A673 (cell line): ENCODE results near the gene IRF6. TPM values are rescaled to one million over a fixed set of nuclear protein-coding genes. Genes with fewer than 3 reads are reported as not detected.

Experiments
- BruUV-seq: library from RNA; stranded (reverse); fragments of 400-500 nt; replicated peaks from 2 replicates; lab custom pipeline; 2021; lab: Mats Ljungman, UMichigan
- CTCF ChIA-PET: fragments of 300-600 bp; sonication (Branson Sonifier 250); formaldehyde crosslinking; loops from one replicate; lab custom pipeline; 2022; ENCODE audit warnings: antibody characterized with exemption; lab: Charles Lee
- POLR2A ChIA-PET: fragments of 300-600 bp; sonication (Branson Sonifier 250); formaldehyde crosslinking; loops from one replicate; lab custom pipeline; 2022; ENCODE audit warnings: antibody characterized with exemption; ENCODE audit not compliant: low non-redundant PET; lab: Charles Lee
- DNase-seq: peaks from one replicate; pipeline ENCODE4 v3.0.0-alpha.2; 2015; ENCODE audit warnings: low spot score
- H3K27ac ChIP-seq: fragments of 200-600 bp; sonication (generic); 2 replicates; pipeline ENCODE4 v1.5.1; 2016; ENCODE audit warnings: mixed run types, low read depth, mild to moderate bottlenecking, mixed read lengths, antibody characterized with exemption, low read length; ENCODE audit not compliant: poor library complexity, severe bottlenecking
- H3K27me3 ChIP-seq: fragments of 200-600 bp; sonication (generic); replicated peaks from 2 replicates; pipeline ENCODE4 v1.6.1; 2017; ENCODE audit warnings: mixed run types, low read depth, mild to moderate bottlenecking, mixed read lengths, antibody characterized with exemption, low read length; ENCODE audit not compliant: insufficient read depth, poor library complexity
- H3K36me3 ChIP-seq: fragments of 200-600 bp; sonication (generic); 2 replicates; pipeline ENCODE4 v1.6.1; 2016; ENCODE audit warnings: mixed run types, mild to moderate bottlenecking, mixed read lengths, antibody characterized with exemption, low read length; ENCODE audit not compliant: insufficient read depth, poor library complexity, severe bottlenecking
- H3K4me1 ChIP-seq: fragments of 200-600 bp; sonication (generic); 2 replicates; pipeline ENCODE4 v1.6.1; 2017; ENCODE audit warnings: mixed run types, mild to moderate bottlenecking, mixed read lengths, antibody characterized with exemption, low read length; ENCODE audit not compliant: insufficient read depth, poor library complexity, severe bottlenecking
- H3K4me3 ChIP-seq: fragments of 200-600 bp; sonication (generic); 2 replicates; pipeline ENCODE4 v1.5.1; 2016; ENCODE audit warnings: low read depth, mixed run types, mild to moderate bottlenecking, mixed read lengths, low read length; ENCODE audit not compliant: poor library complexity, severe bottlenecking
- H3K9me3 ChIP-seq: fragments of 200-600 bp; sonication (generic); 2 replicates; pipeline ENCODE4 v1.6.1; 2016; ENCODE audit warnings: mixed run types, low read depth, mild to moderate bottlenecking, mixed read lengths, antibody characterized with exemption, low read length; ENCODE audit not compliant: poor library complexity, severe bottlenecking
- EZH2 ChIP-seq: fragments of 200-600 bp; sonication (generic); IDR thresholded peaks from 2 replicates; pipeline ENCODE4 v1.6.1; 2017; ENCODE audit warnings: borderline replicate concordance, low read depth, mild to moderate bottlenecking, mixed read lengths, antibody characterized with exemption, low read length; ENCODE audit not compliant: poor library complexity, severe bottlenecking
- intact Hi-C: fragments of 100-400 bp; cut with micrococcal nuclease; formaldehyde crosslinking; loops from one replicate; pipeline ENCODE4 v1.10.0; 2022; ENCODE audit not compliant: unreplicated experiment
- total RNA-seq: library from RNA; stranded (reverse); gene quantifications from 2 replicates; pipeline ENCODE4 v1.2.3, GENCODE V29; 2021
- TF ChIP-seq, protein P1 (sequence below): fragments of 300-800, 200-600 bp; sonication (generic); conservative IDR thresholded peaks from 2 replicates; pipeline ENCODE4 v1.5.1; 2017; ENCODE audit warnings: low read depth, mild to moderate bottlenecking, antibody characterized with exemption, low read length, moderate library complexity, mixed read lengths

Gene IRF6
- total RNA-seq, 1 experiment from 2014 or later: 0.17 TPM

DNA sequence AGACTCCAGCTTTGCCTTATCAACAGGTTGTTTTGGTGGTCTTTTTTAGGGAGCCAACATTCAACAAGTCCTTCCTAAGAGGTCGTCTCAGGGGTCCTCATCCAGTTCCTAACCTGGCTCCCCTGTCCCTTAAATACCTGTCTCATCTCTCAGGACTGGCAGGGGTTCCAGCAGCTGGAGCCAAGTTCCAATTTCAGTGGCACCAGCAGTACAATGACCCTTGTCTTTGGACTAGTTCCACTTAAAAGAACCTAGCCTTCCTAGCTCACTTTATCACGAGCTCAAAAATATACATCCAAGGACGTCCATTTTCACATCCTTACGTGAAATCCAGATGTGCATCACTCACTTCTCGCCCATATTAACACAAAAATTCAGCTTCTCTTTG, 68.8 kb downstream of the IRF6 start:
- Histone ChIP-seq H3K36me3 (no peaks in the 10 kb centered on the region), H3K4me1 (no peaks in the 10 kb centered on the region), H3K4me3 (no peak overlapping the region), H3K27me3 (no peaks in the 10 kb centered on the region), H3K9me3 (no peaks in the 10 kb centered on the region), H3K27ac (no peak overlapping the region)
- CTCF ChIA-PET: no interaction called here
- POLR2A ChIA-PET: interaction anchor here (0.6 kb wide), 1 partner anchor 18 kb away, joined by 8 read pairs; no protein-coding TSS in a partner anchor
- DNase-seq: no peak
- intact Hi-C loops: no loop called here
- BruUV-seq: no TSS peak
- TF ChIP-seq, protein P1, sequence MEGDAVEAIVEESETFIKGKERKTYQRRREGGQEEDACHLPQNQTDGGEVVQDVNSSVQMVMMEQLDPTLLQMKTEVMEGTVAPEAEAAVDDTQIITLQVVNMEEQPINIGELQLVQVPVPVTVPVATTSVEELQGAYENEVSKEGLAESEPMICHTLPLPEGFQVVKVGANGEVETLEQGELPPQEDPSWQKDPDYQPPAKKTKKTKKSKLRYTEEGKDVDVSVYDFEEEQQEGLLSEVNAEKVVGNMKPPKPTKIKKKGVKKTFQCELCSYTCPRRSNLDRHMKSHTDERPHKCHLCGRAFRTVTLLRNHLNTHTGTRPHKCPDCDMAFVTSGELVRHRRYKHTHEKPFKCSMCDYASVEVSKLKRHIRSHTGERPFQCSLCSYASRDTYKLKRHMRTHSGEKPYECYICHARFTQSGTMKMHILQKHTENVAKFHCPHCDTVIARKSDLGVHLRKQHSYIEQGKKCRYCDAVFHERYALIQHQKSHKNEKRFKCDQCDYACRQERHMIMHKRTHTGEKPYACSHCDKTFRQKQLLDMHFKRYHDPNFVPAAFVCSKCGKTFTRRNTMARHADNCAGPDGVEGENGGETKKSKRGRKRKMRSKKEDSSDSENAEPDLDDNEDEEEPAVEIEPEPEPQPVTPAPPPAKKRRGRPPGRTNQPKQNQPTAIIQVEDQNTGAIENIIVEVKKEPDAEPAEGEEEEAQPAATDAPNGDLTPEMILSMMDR: no peak
- TF ChIP-seq EZH2: no peak

- Histone ChIP-seq H3K36me3 (no peaks in the 10 kb centered on the region), H3K27ac (no peak overlapping the region), H3K4me3 (no peak overlapping the region), H3K4me1 (no peaks in the 10 kb centered on the region), H3K27me3 (no peaks in the 10 kb centered on the region), H3K9me3 (no peaks in the 10 kb centered on the region)
- no TSS peak for BruUV-seq
- CTCF ChIA-PET: no interaction called here
- intact Hi-C loops: no loop called here
- TF ChIP-seq EZH2: no peak
- TF ChIP-seq, protein P1: no peak
- POLR2A ChIA-PET: interaction anchor here (0.6 kb wide), 1 partner anchor 18 kb away, joined by 8 read pairs; no protein-coding TSS in a partner anchor
- DNase-seq: no peak
Measured at GRCh38 chr1:209736490-209737117, 69.3 kb downstream of the IRF6 start.

Other genes starting within 250 kb of the IRF6 start
- 18.6 and 21.2 TPM in 2 replicates for gene CAMK1G, start 222.4 kb downstream of the IRF6 start, total RNA-seq
- gene LAMB3, start 153.7 kb downstream of the IRF6 start, total RNA-seq: 8.1 and 12.7 TPM in 2 replicates
- gene G0S2, start 130.7 kb downstream of the IRF6 start, total RNA-seq: 5.8 and 9.0 TPM in 2 replicates
- gene HSD11B1, start 101.3 kb downstream of the IRF6 start, total RNA-seq: not detected in 2 replicates
- gene TRAF3IP3, start 50.1 kb downstream of the IRF6 start, total RNA-seq: 1.2 and 1.6 TPM in 2 replicates
- gene C1orf74, start 21.6 kb downstream of the IRF6 start, total RNA-seq: 4.2 and 5.0 TPM in 2 replicates
- 8.9 and 11.5 TPM in 2 replicates for gene UTP25, start 21.8 kb upstream of the IRF6 start, total RNA-seq
- gene SYT14, start 132.1 kb upstream of the IRF6 start, total RNA-seq: 18.2 and 22.4 TPM in 2 replicates